ENCODE data around the gene GMPS. TPM values are rescaled to one million over a fixed set of nuclear protein-coding genes. Genes with fewer than 3 reads are reported as not detected.

The GMPS gene
- total RNA-seq, 1 donor from 2014 or later, result 29.5 TPM

- Histone ChIP-seq H3K27me3 (ENCODE audit: control insufficient read depth, insufficient read depth, low read length) (no peaks in the 10 kb centered on the region), H3K4me3 (ENCODE audit: low read depth, low read length) (no peak overlapping the region), H3K36me3 (ENCODE audit: control insufficient read depth, insufficient read depth, low read length) (no peaks in the 10 kb centered on the region)
- no peak for DNase-seq (ENCODE audit: low read depth)
- FAIRE-seq, result no peak
- no peak for TF ChIP-seq CTCF (IDR thresholded peaks at IDR 0.05; ENCODE audit: insufficient read depth, low read length, severe bottlenecking)
Observed at GRCh38 chr3:155970398-155970797, 99.9 kb downstream of the GMPS start.

- H3K27me3 ChIP-seq (ENCODE audit: control insufficient read depth, insufficient read depth, low read length), result no peaks in the 10 kb centered on the region
- H3K4me3 ChIP-seq (ENCODE audit: low read depth, low read length), result no peak overlapping the region
- FAIRE-seq, result no peak
- no peak for DNase-seq (ENCODE audit: low read depth)
- TF ChIP-seq CTCF (IDR thresholded peaks at IDR 0.05; ENCODE audit: insufficient read depth, low read length, severe bottlenecking), result no peak
- H3K36me3 ChIP-seq (ENCODE audit: control insufficient read depth, insufficient read depth, low read length), result no peaks in the 10 kb centered on the region
Observed at GRCh38 chr3:155972885-155973584, 102.6 kb downstream of the GMPS start.

GRCh38 chr3:155978324-155978723 lies 107.9 kb downstream of the GMPS start:
- Histone ChIP-seq H3K27me3 (ENCODE audit: control insufficient read depth, insufficient read depth, low read length) (no peaks in the 10 kb centered on the region), H3K36me3 (ENCODE audit: control insufficient read depth, insufficient read depth, low read length) (no peaks in the 10 kb centered on the region), H3K4me3 (ENCODE audit: low read depth, low read length) (no peak overlapping the region)
- no peak for DNase-seq (ENCODE audit: low read depth)
- no peak for FAIRE-seq
- TF ChIP-seq CTCF (IDR thresholded peaks at IDR 0.05; ENCODE audit: insufficient read depth, low read length, severe bottlenecking), result no peak

- Histone ChIP-seq H3K36me3 (ENCODE audit: control insufficient read depth, insufficient read depth, low read length) (no peaks in the 10 kb centered on the region), H3K4me3 (ENCODE audit: low read depth, low read length) (no peak overlapping the region), H3K27me3 (ENCODE audit: control insufficient read depth, insufficient read depth, low read length) (no peaks in the 10 kb centered on the region)
- no peak for TF ChIP-seq CTCF (IDR thresholded peaks at IDR 0.05; ENCODE audit: insufficient read depth, low read length, severe bottlenecking)
- FAIRE-seq, result no peak
- DNase-seq (ENCODE audit: low read depth), result no peak
Observed at GRCh38 chr3:155979746-155980145, 109.3 kb downstream of the GMPS start.

- TF ChIP-seq CTCF (IDR thresholded peaks at IDR 0.05; ENCODE audit: insufficient read depth, low read length, severe bottlenecking), result no peak
- no peaks in the 10 kb centered on the region for H3K36me3 ChIP-seq (ENCODE audit: control insufficient read depth, insufficient read depth, low read length)
- no peak for DNase-seq (ENCODE audit: low read depth)
- no peaks in the 10 kb centered on the region for H3K27me3 ChIP-seq (ENCODE audit: control insufficient read depth, insufficient read depth, low read length)
- no peak for FAIRE-seq
- no peak overlapping the region for H3K4me3 ChIP-seq (ENCODE audit: low read depth, low read length)
Observed at GRCh38 chr3:155981669-155982068, 111.2 kb downstream of the GMPS start.
